ENCODE results near the gene INTS14. TPM values are rescaled to one million over a fixed set of nuclear protein-coding genes. Genes with fewer than 3 reads are reported as not detected.
"Not testable (repeated sequence)": the region's sequence is repeated elsewhere in the genome, so short reads cannot be mapped to it uniquely, and the experiment has no call there.

INTS14 gene
- total RNA-seq, 2 donors from 2014 or later: 19.8 to 23.3 TPM

- no peak for DNase-seq (ENCODE audit: low spot score)
- intact Hi-C loops (cut with DNase I): no loop called here
Observed at GRCh38 chr15:65550681-65551098, 60.2 kb downstream of the INTS14 start.

DNA sequence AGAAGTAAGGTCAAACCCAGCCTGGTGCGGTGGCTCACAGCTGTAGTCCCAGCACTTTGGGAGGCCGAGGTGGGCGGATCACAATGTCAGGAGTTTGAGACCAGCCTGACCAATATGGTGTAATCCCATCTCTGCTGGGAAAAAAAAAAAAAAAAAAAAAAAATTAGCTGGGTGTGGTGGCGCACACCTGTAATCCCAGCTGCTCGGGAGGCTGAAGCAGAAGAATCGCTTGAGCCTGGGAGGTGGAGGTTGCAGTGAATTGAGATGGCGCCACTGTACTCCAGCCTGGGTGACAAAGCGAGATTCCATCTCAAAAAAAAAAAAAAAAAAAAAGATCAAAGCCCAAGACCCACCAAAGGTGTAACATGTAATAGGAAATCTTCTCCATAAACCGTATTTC, 61.6 kb downstream of the INTS14 start:
- intact Hi-C loops (cut with DNase I); DNase-seq (ENCODE audit: low spot score): not testable (repeated sequence)

DNA sequence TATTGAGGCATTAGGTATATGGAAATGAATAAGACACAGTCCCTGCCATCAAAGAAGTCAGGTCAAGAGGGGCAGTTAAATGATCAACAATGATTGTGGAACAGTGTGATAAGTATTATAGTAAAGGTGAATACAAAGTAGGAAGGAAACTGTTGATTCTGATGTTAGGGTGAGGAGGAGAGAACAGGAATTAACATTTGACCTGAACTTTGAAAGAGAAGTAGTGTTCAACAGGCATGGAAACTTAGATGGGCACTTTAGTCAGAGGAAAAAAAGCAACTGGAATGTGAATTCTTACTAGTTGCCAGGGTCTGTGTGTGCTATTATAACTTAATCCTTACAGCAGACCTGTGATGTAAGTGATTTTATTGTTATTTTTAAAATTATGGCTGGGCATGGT, 63.1 kb downstream of the INTS14 start:
- DNase-seq (ENCODE audit: low spot score): no peak
- intact Hi-C loops (cut with DNase I): no loop called here

- intact Hi-C loops (cut with DNase I): no loop called here
- no peak for DNase-seq (ENCODE audit: low spot score)
Observed at GRCh38 chr15:65541231-65541820, 69.6 kb downstream of the INTS14 start.

DNA sequence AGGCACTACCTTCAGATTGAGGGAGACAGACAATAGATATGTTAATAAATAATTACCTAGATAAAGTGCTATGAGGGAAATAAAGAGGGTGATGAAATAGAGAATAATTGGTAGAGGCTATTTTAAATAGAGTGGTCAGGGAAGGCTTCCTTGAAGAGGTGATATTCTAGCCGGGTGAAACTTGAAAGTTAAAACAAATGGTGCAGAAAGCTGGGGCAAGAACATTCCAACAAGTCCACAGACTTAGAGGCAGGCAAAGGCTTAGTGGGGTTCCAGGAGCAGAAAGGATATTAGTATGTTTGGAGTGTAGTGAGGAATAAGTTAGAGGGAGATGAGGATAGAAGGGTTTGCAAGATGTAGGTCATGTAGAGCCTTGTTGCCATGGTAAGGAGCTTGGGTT, 70.6 kb downstream of the INTS14 start:
- no peak for DNase-seq (ENCODE audit: low spot score)
- intact Hi-C loops (cut with DNase I): no loop called here

- no peak for DNase-seq (ENCODE audit: low spot score)
- intact Hi-C loops (cut with DNase I): no loop called here
Observed at GRCh38 chr15:65535192-65535591, 75.7 kb downstream of the INTS14 start.

DNA sequence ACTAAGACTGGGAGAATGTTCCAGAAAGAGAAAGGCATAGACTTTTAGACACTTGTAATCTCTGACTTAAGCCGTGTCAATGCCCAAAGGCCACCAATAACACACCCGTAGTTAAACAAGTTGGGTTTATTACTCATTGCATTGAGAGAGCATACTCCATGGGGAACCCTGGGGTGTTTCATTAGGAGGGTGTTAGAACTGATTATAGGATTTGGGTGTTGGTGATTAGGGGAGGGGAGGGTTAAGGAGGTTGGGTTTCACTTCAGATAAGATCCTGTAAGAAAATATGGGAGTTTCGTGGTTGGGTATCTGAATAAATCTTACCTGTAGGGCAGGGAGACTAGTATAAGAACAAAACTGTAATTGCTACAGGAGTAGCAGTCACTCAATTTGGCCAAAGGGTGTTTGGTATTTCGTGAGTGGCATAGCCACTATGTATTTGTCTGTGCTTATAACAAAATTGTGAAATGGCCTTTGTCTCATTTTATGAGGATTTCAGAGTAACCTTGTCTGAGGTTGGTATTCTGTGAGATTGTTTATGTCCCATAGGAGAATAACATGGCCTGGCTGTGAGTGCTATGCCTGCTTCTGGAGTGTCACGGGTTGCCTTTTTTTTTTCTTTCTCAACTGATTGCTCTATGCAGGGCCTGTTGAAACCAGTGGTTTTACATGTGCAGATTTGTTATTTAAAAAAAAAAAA, 77.7 kb downstream of the INTS14 start:
- intact Hi-C loops (cut with DNase I): loop anchor here in 1 of 2 donors (2.0 kb wide), 1 partner anchor 78 kb away; the partner anchor contains the start of gene INTS14
- DNase-seq (ENCODE audit: low spot score): no peak

DNA sequence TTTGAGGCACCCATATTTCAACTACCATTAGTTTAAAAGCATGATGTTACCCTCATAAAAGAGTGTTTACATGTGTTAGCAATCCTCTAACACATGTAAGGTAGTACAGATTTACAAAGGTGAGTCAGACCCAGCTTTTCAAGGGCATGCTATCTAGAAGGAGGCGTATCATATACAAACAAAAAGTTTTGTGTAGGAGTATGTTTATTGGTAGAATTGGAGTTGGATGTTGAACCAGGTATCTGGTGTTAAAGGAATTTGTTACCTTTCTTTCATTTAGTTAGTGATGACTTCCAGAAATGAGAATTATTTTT, 78.2 kb downstream of the INTS14 start:
- intact Hi-C loops (cut with DNase I): loop anchor here in 1 of 2 donors (2.0 kb wide), 1 partner anchor 78 kb away; the partner anchor contains the start of gene INTS14
- no peak for DNase-seq (ENCODE audit: low spot score)

- intact Hi-C loops (cut with DNase I): no loop called here
- peak; percentile 94 for DNase-seq (ENCODE audit: low spot score)
Observed at GRCh38 chr15:65530318-65531111, 80.4 kb downstream of the INTS14 start, which contains the start of gene HACD3. Gene HACD3 (plus strand): TSS chr15:65530463. CDS start chr15:65530632, 169 bp downstream.

- DNase-seq (ENCODE audit: low spot score): no peak
- intact Hi-C loops (cut with DNase I): no loop called here
Observed at GRCh38 chr15:65529762-65530317, 81.1 kb downstream of the INTS14 start.

Other genes with a start within 250 kb of the INTS14 start
- not detected for gene IGDCC3, start 233.1 kb downstream of the INTS14 start, total RNA-seq
- gene IGDCC4, start 188.2 kb downstream of the INTS14 start, total RNA-seq: 1 to 10 TPM; 1.2 to 4.7 TPM
- 10 to 100 TPM; 35.6 to 40.9 TPM for gene DPP8, start 93.4 kb downstream of the INTS14 start, total RNA-seq
- 10 to 100 TPM; 20.6 to 23.0 TPM for gene HACD3, start 80.7 kb downstream of the INTS14 start, total RNA-seq
- gene SLC24A1, start 10.8 kb upstream of the INTS14 start, total RNA-seq: 10 to 100 TPM in 1 of 2 donors, 1 to 10 TPM in 1; 6.3 to 14.5 TPM
- gene DENND4A, start 181.2 kb upstream of the INTS14 start, total RNA-seq: 10 to 100 TPM; 28.6 to 30.1 TPM

Measured in posterior vena cava (tissue), 2 donors.